ENCODE data around the gene STXBP5L.
"Not testable (repeated sequence)": the region's sequence is repeated elsewhere in the genome, so short reads cannot be mapped to it uniquely, and the experiment has no call there.

STXBP5L gene

DNA sequence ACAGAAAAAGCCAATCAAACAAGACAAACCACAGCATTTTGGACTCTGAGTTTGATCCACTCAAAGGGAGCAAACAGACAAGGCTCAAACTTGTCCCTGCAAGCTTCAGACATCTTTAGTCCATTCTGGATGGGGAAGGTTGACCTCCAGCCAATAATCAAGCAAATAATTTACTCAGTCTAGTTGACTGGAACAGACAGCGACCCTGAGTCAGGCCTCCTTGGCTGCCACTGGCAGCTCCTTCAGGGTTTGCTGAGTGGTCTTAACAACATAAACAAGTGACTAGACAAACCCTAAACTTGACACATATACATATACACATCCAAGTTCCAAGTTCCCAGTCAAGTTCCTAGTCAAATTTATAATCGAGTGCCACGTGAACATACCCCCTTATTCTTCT, 323.9 kb downstream of the STXBP5L start:
- no peak for DNase-seq (ENCODE audit: low spot score)

GRCh38 chr3:121232309-121233225, 324.6 kb downstream of the STXBP5L start:
- no peak for DNase-seq (ENCODE audit: low spot score)

GRCh38 chr3:121243208-121243607, 335.2 kb downstream of the STXBP5L start:
- no peak for DNase-seq (ENCODE audit: low spot score)

GRCh38 chr3:121252676-121253075, 344.7 kb downstream of the STXBP5L start:
- no peak for DNase-seq (ENCODE audit: low spot score)

DNA sequence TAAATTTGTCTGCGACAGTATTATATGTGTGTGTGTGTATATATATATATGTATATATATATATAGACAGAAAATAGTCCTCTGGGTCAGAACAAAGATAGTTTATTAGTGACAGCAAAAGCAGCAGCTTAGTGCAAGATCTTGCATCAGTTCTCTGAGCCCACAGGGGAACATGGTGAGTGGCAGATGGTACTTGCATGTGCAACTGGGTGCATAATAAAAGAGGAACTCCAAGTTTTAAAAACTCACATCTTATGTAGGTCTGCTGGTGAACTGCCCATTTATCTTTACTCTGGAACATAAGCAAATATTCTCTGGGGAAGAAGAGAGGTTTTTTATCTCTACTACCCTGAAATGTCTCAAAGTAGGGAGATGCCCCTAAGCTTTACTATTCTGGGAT, 361.4 kb downstream of the STXBP5L start:
- no peak for DNase-seq (ENCODE audit: low spot score)

- no peak for DNase-seq (ENCODE audit: low spot score)
Measured at GRCh38 chr3:121274411-121274810, 366.4 kb downstream of the STXBP5L start.

DNA sequence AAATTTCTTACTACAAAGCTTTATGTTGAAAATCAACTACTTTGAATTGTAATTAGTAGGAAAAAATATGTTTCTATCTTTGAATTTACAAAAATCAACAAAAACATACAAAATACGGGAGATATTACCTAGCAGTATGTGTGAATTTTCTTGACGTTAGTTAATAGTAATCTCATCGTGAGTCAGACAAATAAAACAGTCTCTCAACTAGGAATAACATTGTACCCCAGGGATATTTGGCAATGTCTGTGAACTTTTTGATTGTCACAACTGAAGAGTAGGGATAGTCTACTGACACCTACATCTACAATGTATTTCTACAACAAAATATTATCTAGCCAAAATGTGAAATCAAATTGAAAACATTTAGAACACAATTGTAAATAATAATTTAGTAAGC, 387.4 kb downstream of the STXBP5L start:
- no peak for DNase-seq (ENCODE audit: low spot score)

DNA sequence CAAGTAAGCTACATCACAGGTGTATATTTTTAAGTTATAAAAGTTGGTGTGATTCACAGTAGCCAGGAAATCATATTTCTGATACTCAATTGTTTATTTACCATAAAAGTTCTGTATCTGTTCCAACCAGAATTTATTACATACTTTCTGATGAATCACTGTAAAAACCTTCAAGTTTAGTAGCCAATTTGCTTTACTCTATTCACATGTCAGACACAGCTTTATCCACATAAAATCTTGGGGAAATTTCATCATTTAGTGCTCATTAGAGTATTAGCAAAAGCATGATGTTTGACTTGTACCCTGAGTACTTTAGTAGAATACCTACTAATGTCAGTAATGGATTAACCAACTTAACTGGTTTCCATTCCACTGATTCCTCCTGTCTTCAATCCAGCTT, 388.0 kb downstream of the STXBP5L start:
- DNase-seq (ENCODE audit: low spot score): no peak

DNA sequence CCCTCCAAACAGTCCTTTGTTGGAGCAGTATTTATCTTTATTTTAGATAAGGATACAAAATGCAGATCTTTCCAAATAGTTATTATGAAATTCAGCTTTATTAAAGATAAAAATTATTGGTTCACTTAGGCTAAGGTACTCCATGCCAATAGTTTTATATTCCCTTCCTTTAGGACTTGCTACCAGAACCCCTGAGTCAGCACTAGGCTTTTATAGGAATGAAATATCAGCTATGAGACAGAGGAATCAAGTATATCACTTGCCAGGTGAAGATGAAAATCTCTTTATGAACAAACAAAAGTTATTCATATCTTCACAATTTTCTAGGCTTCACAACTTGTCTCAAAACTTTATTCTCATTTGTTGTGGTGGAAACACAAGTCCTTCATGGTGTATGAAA, 416.3 kb downstream of the STXBP5L start:
- no peak for DNase-seq (ENCODE audit: low spot score)

DNA sequence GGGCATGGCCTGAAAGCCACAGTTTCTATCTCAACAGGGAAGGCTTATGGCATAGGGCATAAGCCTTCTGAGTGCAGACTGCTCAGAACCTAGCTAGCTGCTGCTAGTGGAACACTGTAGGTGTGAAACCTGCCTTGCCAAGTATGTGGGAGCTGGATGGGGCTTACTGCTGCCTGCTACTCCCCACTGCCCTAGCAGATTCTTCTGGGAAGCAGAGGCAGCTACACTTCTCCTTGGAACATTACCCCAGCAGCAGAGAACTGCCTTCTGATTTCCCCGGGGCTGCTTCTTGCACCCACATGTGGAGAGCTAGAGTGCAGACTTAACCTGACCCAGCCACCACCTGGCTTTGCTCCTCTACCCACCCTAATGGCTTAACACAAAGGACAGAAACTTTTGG, 422.1 kb downstream of the STXBP5L start:
- DNase-seq (ENCODE audit: low spot score): no peak

DNA sequence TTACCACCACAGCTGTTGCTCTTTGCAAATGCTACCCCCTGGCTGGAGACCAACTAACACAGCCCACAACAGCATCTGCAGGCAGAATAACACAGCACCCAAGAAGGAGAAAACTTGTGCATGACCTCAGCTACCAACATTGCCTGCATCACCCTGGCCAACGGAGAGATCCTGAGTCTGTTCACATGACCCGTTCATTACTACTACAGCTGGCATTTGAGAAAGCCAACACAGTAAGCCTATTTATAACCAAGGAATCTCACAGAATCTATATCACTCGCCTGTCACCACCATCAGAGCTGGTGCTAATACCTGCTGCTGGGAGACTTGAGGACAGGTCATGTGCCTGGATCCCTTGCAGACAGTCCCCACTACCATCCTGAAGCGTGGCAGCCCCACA, 422.6 kb downstream of the STXBP5L start:
- no peak for DNase-seq (ENCODE audit: low spot score)

DNA sequence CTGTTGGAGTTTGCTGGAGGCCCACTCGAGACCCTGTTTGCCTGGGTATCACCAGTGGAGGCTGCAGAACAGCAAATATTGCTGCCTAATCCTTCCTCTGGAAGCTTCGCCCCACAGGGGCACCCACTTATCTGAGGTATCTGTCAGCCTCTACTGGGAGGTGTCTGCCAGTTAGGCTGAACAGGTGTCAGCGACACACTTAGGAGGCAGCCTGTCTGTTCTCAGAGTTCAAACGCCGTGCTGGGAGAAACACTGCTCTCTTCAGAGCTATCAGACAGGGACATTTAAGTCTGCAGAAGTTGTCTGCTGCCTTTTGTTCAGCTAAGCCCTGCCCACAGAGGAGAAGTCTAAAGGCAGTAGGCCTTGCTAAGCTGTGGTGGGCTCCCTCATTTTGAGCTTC, 448.0 kb downstream of the STXBP5L start:
- not testable (repeated sequence) for DNase-seq (ENCODE audit: low spot score)

DNA sequence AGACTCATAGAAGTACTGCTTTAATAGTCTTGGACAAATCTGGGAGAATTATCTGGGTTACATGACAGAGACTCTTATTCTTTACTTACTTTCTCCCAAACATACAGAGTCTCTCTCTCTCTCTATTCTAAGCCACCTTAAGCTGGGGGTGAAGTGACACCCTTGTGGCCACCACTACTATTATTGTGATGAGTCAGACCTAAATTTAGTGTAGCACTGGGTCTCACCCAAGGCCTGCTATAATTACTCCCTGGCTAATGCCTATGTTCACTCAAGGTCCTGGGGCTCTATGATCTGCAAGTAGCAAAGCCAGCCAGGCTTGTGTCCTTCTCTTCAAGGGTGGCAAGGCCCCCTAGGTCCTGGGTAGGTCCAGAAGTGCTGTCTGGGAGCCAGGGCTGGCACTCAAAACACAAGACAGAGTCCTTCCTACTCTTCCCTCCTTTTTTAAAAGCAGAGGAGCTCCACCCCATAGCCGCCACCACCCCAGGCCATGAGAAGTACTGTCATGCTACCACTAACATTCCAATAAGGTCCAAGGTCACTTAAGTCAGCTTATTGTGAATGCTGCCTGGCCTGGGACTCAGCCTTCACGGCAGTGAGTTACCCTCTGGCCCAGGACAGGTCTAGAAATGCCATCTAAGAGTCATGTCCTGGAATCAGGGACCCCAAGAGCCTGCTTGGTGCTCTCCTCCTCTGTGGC, 454.2 kb downstream of the STXBP5L start:
- DNase-seq (ENCODE audit: low spot score): no peak

- not testable (repeated sequence) for DNase-seq (ENCODE audit: low spot score)
Measured at GRCh38 chr3:121388308-121388707, 480.3 kb downstream of the STXBP5L start.

DNA sequence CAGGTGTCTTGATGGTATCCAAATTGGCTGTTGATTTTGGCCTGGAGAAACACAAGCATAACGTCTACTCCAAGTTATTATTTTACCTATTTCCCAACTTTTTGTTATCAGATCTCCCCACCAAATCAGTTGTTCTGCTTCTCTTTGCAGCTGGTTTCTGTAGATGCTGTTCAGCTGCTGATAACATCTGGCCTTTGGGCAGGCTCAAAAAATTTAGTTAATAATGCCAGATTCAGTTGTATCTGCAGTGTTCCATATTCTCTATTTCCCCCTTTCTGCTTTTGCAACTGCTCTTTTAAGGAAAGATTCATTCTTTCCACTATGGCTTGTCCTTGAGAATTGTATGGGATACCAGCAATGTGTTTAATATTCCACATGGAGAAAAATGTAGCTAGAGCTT, 488.0 kb downstream of the STXBP5L start:
- not testable (repeated sequence) for DNase-seq (ENCODE audit: low spot score)

GRCh38 chr3:121398051-121398450, 490.0 kb downstream of the STXBP5L start:
- not testable (repeated sequence) for DNase-seq (ENCODE audit: low spot score)

DNA sequence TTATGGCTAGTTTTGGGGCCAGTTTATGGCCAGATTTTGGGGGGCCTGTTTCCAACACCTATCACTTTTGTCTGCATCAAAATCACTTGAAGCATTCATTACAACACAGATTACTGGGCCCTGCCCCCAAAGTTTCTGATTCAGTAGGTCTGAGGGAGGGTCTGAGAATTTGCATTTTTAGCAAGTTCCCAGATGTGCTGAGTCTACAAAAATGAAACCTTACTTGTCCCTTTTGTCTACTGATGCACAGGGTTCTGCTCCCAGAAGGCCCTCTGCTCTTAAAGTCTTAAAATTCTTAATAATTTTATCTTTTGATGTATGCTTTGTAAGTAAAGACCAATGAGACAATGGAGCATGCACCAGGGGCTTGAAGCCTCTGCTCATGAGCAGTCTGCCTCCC, 491.8 kb downstream of the STXBP5L start:
- no peak for DNase-seq (ENCODE audit: low spot score)

DNA sequence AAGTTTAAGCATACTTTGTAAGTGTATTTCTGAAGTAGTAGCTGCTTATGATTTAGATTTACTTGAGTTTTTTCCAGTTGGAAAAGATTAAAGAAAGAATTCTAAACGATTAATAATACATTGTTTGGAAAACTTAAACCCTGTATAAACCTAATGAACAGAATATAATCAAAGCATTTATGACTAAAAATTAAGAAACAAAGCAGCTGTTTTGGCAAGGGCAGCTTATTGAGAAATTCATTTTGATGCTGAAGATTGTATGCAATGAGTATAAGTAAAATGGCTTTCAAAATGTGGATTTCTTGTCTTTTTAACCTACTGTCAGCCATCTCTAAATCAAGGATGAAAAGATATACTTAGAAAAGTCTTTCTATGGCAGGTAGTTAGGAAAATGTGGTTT, 497.6 kb downstream of the STXBP5L start:
- no peak for DNase-seq (ENCODE audit: low spot score)

DNA sequence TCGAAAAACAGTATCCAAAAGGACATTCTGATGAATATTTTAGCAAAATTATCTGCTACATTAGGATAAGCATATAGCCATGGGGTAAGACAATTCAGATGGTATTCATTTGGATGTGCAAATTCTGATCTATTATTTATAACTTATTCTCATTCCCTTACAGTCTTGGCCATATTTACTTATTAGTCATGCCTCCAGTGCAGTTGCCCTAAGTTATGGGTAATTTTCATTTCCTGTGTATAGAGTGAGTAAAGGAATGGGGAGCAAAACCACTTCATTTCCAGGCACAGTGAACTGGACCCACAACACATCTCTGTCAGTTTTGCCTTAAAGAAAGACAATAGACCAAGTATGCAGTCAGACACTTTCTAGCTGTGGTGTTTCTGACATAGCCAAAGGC, 503.5 kb downstream of the STXBP5L start:
- DNase-seq (ENCODE audit: low spot score): no peak

DNA sequence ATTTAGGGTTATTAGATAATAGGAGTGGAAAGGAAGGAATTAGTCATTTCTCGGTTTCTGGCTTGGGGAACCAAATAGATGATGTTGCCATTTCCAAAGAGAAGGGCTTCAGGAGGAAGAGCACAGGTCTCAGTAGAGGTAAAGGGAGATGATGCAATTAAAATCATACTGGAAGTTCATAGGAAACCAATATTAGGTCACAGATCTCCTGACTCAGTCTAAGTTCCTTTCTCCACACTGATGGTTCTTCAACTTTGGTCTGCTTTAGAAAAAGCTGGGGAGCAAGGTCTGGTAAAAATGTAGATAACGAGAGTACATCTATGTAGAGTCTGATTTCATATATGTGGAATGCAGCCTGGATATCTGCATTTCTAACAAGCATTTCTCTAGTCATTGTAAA, 506.9 kb downstream of the STXBP5L start:
- no peak for DNase-seq (ENCODE audit: low spot score)

DNA sequence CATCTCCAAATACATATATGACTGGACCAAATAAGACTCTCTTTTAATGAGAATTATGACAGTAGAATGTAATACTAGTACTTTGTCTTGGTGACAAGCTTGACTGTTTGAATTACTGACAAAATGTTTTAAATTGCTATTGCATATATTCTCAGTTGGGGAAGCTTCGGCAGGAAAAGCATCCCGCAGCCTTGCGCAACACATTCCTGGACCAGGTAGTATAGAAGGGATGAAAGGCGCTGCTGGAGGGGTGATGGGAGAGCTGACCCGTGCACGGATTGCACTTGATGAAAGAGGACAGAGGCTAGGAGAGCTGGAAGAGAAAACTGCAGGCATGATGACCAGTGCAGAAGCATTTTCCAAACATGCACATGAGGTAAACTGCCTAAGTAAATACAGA, 510.2 kb downstream of the STXBP5L start:
- DNase-seq (ENCODE audit: low spot score): no peak

DNA sequence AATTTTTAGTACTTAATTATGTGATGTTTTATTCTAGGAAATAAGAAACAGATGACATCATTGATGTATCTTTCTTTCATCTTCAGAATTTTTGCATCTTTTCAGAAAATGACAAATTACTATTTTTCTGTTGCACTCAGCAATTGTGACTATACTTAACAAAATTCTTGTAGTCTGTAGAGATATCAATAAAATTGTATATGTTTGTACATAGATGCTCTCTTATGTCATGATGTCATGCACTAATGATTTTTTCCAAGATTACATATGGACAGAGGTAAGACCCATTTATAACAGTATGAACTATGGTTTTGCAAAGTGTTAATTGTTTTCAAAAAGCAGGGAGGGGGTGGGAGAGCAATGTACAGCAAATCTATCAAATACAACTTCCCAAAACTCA, 516.5 kb downstream of the STXBP5L start:
- no peak for DNase-seq (ENCODE audit: low spot score)

DNA sequence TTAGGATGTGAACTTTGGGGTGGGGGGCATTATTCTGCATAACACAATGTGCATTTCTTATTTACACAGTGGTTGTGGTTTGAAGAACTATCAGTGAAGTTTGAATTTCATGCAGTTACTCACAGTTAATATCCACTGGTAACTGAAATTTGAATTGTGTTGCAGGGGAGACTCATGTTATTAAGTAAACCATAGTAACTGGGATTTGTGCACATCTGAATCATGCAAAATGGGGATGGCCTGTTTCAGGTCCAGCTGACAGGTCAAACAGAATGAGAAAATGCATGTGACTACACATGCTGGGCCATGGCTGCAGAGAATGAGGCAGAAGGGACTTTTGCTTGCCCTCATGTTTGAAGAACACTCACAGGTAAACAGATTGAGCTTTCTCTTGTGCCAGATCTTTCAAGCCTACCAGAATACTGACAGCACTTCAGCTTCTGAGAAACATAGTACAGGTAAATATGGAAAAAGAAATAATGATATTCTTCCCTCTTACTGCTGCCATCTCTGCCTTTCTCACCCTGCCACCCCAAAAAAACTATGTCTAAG, 522.7 kb downstream of the STXBP5L start:
- no peak for DNase-seq (ENCODE audit: low spot score)
